K562 (cell line): ENCODE results near the gene MID1IP1. TPM values are rescaled to one million over a fixed set of nuclear protein-coding genes. Genes with fewer than 3 reads are reported as not detected.

ENCODE experiments used
- ATAC-seq: fragments of 200-7000 bp; cut with Tn5 transposase; 3 replicates; pipeline ENCODE4 v1.9.1; 2020; ENCODE audit warnings: moderate library complexity
- BruUV-seq: library from RNA; stranded (reverse); fragments of 400-500 nt; replicated peaks from 2 replicates; lab custom pipeline; 2021; lab: Mats Ljungman, UMichigan
- CTCF ChIA-PET: fragments of 300-600 bp; formaldehyde crosslinking; extraction: SDS; loops from one replicate; lab custom pipeline; 2021; ENCODE audit warnings: low intra/inter-chr PET ratio; lab: Yijun Ruan, JAX
- POLR2A ChIA-PET: fragments of 300-600, 350-650 bp; sonication (Branson Sonifier 250); formaldehyde crosslinking; extraction: SDS; loops from one replicate; lab custom pipeline; 2021; ENCODE audit warnings: antibody characterized with exemption, inconsistent platforms; lab: Yijun Ruan, JAX
- DNase-seq, 4 experiments: peaks; one replicate each; pipeline versions ENCODE4 v3.0.0 to v3.0.0-alpha.2; 2011 to 2018; ENCODE audit warnings: low spot score in 3 of 4, mixed read lengths in 3 of 4; ENCODE audit errors: extremely low read depth in 1 of 4
- FAIRE-seq: peaks from 2 replicates; lab custom pipeline; 2011; peaks lifted over from hg19 to GRCh38; lab: Jason Lieb, UNC
- H2AFZ ChIP-seq: 2 replicates; pipeline ENCODE4 v1.6.0; 2011; ENCODE audit warnings: low read depth, low read length, control low read depth, inconsistent platforms
- H3K27ac ChIP-seq: fragments of 200-600 bp; 3 replicates; pipeline ENCODE4 v1.8.0; 2011; ENCODE audit warnings: low read depth, mild to moderate bottlenecking, control low read depth, inconsistent platforms, low read length, moderate library complexity, mixed read lengths; ENCODE audit errors: extremely low read depth
- H3K27me3 ChIP-seq, 2 experiments: fragments of 300-600 bp in 1 of 2; 2 replicates in 1 of 2; 3 replicates in 1 of 2; pipeline versions ENCODE4 v1.6.0 to v1.8.0; 2011; ENCODE audit warnings: inconsistent platforms in 2 of 2, low read length in 2 of 2, mild to moderate bottlenecking in 1 of 2, mixed read lengths in 1 of 2, moderate library complexity in 1 of 2; ENCODE audit not compliant: control insufficient read depth in 2 of 2, insufficient read depth in 2 of 2
- H3K36me3 ChIP-seq: fragments of 300-600 bp; 3 replicates; pipeline ENCODE4 v1.8.0; 2011; ENCODE audit warnings: mild to moderate bottlenecking, low read length, inconsistent platforms; ENCODE audit not compliant: control insufficient read depth, insufficient read depth
- H3K4me1 ChIP-seq, 2 experiments: fragments of 200-600 bp in 1 of 2; replicated peaks in 1 of 2; 2 replicates in 1 of 2; 3 replicates in 1 of 2; pipeline versions ENCODE4 v1.5.1 to v1.8.0; 2011; ENCODE audit warnings: inconsistent platforms in 2 of 2, low read length in 2 of 2, mild to moderate bottlenecking in 1 of 2, mixed read lengths in 1 of 2, moderate library complexity in 1 of 2; ENCODE audit not compliant: control insufficient read depth in 2 of 2, insufficient read depth in 2 of 2
- H3K4me2 ChIP-seq: 2 replicates; pipeline ENCODE4 v1.6.1; 2011; ENCODE audit warnings: low read length, control low read depth, inconsistent platforms, mixed read lengths; ENCODE audit not compliant: insufficient read depth
- H3K4me3 ChIP-seq: fragments of 200-600 bp; sonication (generic), shearing (Covaris generic); 2 replicates; pipeline ENCODE4 v1.5.1; 2016; ENCODE audit warnings: control low read depth, inconsistent platforms
- H3K79me2 ChIP-seq: fragments of 200-600 bp; 3 replicates; pipeline ENCODE4 v1.8.0; 2011; ENCODE audit warnings: low read length, inconsistent platforms; ENCODE audit not compliant: control insufficient read depth, insufficient read depth
- H3K9ac ChIP-seq, 2 experiments: 2 replicates each; pipeline versions ENCODE4 v1.6.0 to v1.6.1; 2011; ENCODE audit warnings: low read depth in 2 of 2, low read length in 2 of 2, control low read depth in 1 of 2, inconsistent platforms in 1 of 2, mild to moderate bottlenecking in 1 of 2, mixed read lengths in 1 of 2; ENCODE audit not compliant: insufficient read depth in 1 of 2
- H3K9me1 ChIP-seq: one replicate; pipeline ENCODE4 v1.6.0; 2011; ENCODE audit warnings: inconsistent platforms, mild to moderate bottlenecking, low read length, moderate library complexity; ENCODE audit not compliant: control insufficient read depth, insufficient read depth
- H3K9me3 ChIP-seq: replicated peaks from 2 replicates; pipeline ENCODE4 v1.5.1; 2011; ENCODE audit warnings: low read depth, low read length, inconsistent platforms; ENCODE audit not compliant: control insufficient read depth, insufficient read depth
- H4K20me1 ChIP-seq: replicated peaks from 2 replicates; pipeline ENCODE4 v1.6.1; 2011; ENCODE audit warnings: low read length, inconsistent platforms, mixed read lengths; ENCODE audit not compliant: control insufficient read depth, insufficient read depth
- CREBBP ChIP-seq: IDR thresholded peaks from one replicate; pipeline ENCODE4 v1.6.1; 2012; ENCODE audit warnings: low read depth, mild to moderate bottlenecking, control low read depth, inconsistent platforms, low read length
- FOXA1 ChIP-seq: fragments of 450-650 bp; IDR thresholded peaks from 2 replicates; pipeline ENCODE4 v1.6.1; 2016; ENCODE audit warnings: mild to moderate bottlenecking, borderline replicate concordance
- MAFG ChIP-seq: fragments of 450-650 bp; conservative IDR thresholded peaks from 2 replicates; pipeline ENCODE4 v1.6.1; 2016; ENCODE audit warnings: missing genetic modification characterization, missing compliant biosample characterization
- NR2C2 ChIP-seq, 2 experiments: fragments of 200-800 bp in 1 of 2; sonication (Bioruptor generic) in 1 of 2; sonication (generic) in 1 of 2; formaldehyde crosslinking in 1 of 2; IDR thresholded peaks; 2 replicates each; pipeline versions ENCODE4 v1.6.1 to v1.8.0; 2016 to 2022; ENCODE audit warnings: mild to moderate bottlenecking in 1 of 2, missing compliant biosample characterization in 1 of 2, missing genetic modification characterization in 1 of 2, missing genetic modification reagents in 1 of 2
- NR2F6 ChIP-seq: fragments of 450-650 bp; formaldehyde crosslinking; IDR thresholded peaks from 2 replicates; pipeline ENCODE4 v1.4.0; 2020; ENCODE audit warnings: mild to moderate bottlenecking
- NR3C1 ChIP-seq: sonication (generic); formaldehyde crosslinking; IDR thresholded peaks from 2 replicates; pipeline ENCODE4 v1.8.1; 2022; ENCODE audit warnings: missing genetic modification reagents
- POU5F1 ChIP-seq: fragments of 150-350 bp; IDR thresholded peaks from 2 replicates; pipeline ENCODE4 v1.6.1; 2014; ENCODE audit warnings: borderline replicate concordance, low read length, low read depth, mild to moderate bottlenecking; ENCODE audit not compliant: partially characterized antibody
- RBFOX2 ChIP-seq: fragments of 200-400 bp; formaldehyde crosslinking; IDR thresholded peaks from 2 replicates; pipeline ENCODE4 v1.6.1; 2017; ENCODE audit warnings: low read depth, mild to moderate bottlenecking, low read length, moderate library complexity
- TFAM ChIP-seq: fragments of 250-450 bp; sonication (Bioruptor Pico); conservative IDR thresholded peaks from 2 replicates; pipeline ENCODE4 v1.5.0; 2021; ENCODE audit warnings: mild to moderate bottlenecking, moderate library complexity
- ZNF24 ChIP-seq: fragments of 450-650 bp; IDR thresholded peaks from 2 replicates; pipeline ENCODE4 v1.6.1; 2016
- ZNF511 ChIP-seq: sonication (generic); formaldehyde crosslinking; IDR thresholded peaks from 2 replicates; pipeline ENCODE4 v1.8.0; 2022; ENCODE audit warnings: mild to moderate bottlenecking, missing genetic modification reagents
- ZSCAN29 ChIP-seq: fragments of 450-650 bp; IDR thresholded peaks from 2 replicates; pipeline ENCODE4 v1.6.1; 2017
- WGBS: fragments of 100-300 bp; shearing (Covaris generic); methylation state at CpG from one replicate; pipeline ENCODE4 v1.1.6; 2016; ENCODE audit warnings: low coverage, mixed read lengths; ENCODE audit not compliant: insufficient coverage; ENCODE audit errors: missing lambda C conversion rate; 5-methylcytosine and 5-hydroxymethylcytosine counted together
- in situ Hi-C: fragments of 300-500 bp; cut with MboI; formaldehyde crosslinking; loops from 4 replicates; pipeline ENCODE4 v1.15.0; 2018; ENCODE audit warnings: inconsistent platforms, mixed read lengths
- intact Hi-C: fragments of 100-400 bp; cut with micrococcal nuclease; formaldehyde crosslinking; loops from 2 replicates; pipeline ENCODE4 v1.14.2; 2022
- polyA plus RNA-seq, 8 experiments: library from polyadenylated mRNA; depleted of rRNA in 4 of 8; stranded (reverse) in 5 of 8; unstranded in 3 of 8; fragments of >200 nt; fragmentation: Nextera tagmentation in 2 of 8; fragmentation: Illumina TruSeq in 1 of 8; extraction: Ambion mirVana in 2 of 8; extraction: Trizol in 1 of 8; gene quantifications; 2 replicates each; pipeline versions ENCODE4 v1.2.1 to v1.2.3, GENCODE V29; 2011 to 2014; ENCODE audit warnings: inconsistent platforms in 1 of 8, missing spikeins in 1 of 8
- total RNA-seq, 7 experiments: library from RNA; depleted of rRNA in 6 of 7; stranded (reverse); fragments of >200 nt in 6 of 7; fragmentation: Illumina TruSeq in 2 of 7; extraction: Trizol in 2 of 7; gene quantifications; 2 replicates each; pipeline versions ENCODE4 v1.2.1 to v1.2.3, GENCODE V29; 2011 to 2021; ENCODE audit warnings: low replicate concordance in 1 of 7
- TF ChIP-seq, protein P1 (sequence below): IDR thresholded peaks from 2 replicates; pipeline ENCODE4 v1.6.1; 2011; ENCODE audit warnings: borderline replicate concordance, low read depth, mild to moderate bottlenecking, moderate library complexity, low read length; ENCODE audit not compliant: insufficient read depth, poor library complexity, severe bottlenecking

Gene MID1IP1
- total and polyA plus RNA-seq, 9 of the 15 experiments (the other 6 are each of a cell fraction or from before 2014, with no cell fraction given), result 0.51 to 102 (median 27.5) TPM

- ATAC-seq, result no peak
- H3K4me2 ChIP-seq, result no peak overlapping the region
- FAIRE-seq, result no peak
- no peaks in the 10 kb centered on the region for H3K9me3 ChIP-seq
- H4K20me1 ChIP-seq, result no peaks in the 10 kb centered on the region
- in situ Hi-C loops, result no loop called here
- H3K79me2 ChIP-seq, result peaks cover 26% of the 10 kb centered on the region
- H2AFZ ChIP-seq, result no peak overlapping the region
- CTCF ChIA-PET, result no interaction called here
- no TSS peak for BruUV-seq
- no peak for DNase-seq
- no peak overlapping the region for H3K9ac ChIP-seq
- 82% methylated on average over 1 of the region's 1 CpG for WGBS
- no peak overlapping the region for H3K4me3 ChIP-seq
- TF ChIP-seq ZSCAN29 (no peak), TFAM (CRISPR knock-in tag) (no peak), NR3C1 (CRISPR knock-in tag) (no peak), RBFOX2 (no peak), CREBBP (no peak), ZNF511 (CRISPR knock-in tag) (no peak), NR2C2 (CRISPR knock-in tag; IDR thresholded peaks at IDR 0.05) (no peak), NR2C2 (tag; IDR thresholded peaks at IDR 0.05) (no peak), MAFG (tag) (no peak), POU5F1 (no peak), FOXA1 (no peak), ZNF24 (no peak), NR2F6 (CRISPR knock-in tag) (no peak)
- TF ChIP-seq, protein P1, sequence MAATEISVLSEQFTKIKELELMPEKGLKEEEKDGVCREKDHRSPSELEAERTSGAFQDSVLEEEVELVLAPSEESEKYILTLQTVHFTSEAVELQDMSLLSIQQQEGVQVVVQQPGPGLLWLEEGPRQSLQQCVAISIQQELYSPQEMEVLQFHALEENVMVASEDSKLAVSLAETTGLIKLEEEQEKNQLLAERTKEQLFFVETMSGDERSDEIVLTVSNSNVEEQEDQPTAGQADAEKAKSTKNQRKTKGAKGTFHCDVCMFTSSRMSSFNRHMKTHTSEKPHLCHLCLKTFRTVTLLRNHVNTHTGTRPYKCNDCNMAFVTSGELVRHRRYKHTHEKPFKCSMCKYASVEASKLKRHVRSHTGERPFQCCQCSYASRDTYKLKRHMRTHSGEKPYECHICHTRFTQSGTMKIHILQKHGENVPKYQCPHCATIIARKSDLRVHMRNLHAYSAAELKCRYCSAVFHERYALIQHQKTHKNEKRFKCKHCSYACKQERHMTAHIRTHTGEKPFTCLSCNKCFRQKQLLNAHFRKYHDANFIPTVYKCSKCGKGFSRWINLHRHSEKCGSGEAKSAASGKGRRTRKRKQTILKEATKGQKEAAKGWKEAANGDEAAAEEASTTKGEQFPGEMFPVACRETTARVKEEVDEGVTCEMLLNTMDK, result no peak
- POLR2A ChIA-PET, result interaction anchor here (0.6 kb wide), 1 partner anchor 1123 kb away, joined by 3 read pairs; no protein-coding TSS in a partner anchor
- intact Hi-C loops, result no loop called here
- no peaks in the 10 kb centered on the region for H3K36me3 ChIP-seq
- no peak overlapping the region for H3K27ac ChIP-seq
- peaks cover 12 to 13% of the 10 kb centered on the region in 2 experiments; a peak in 4 of 5 replicates for H3K4me1 ChIP-seq
- no peaks in the 10 kb centered on the region for H3K27me3 ChIP-seq
- no peaks in the 10 kb centered on the region for H3K9me1 ChIP-seq
Observed at GRCh38 chrX:38798956-38799355, 2.3 kb upstream of the MID1IP1 start.
